NCI-H128 (cell line): ENCODE data around the gene DBNDD1.
"Not testable (repeated sequence)": the region's sequence is repeated elsewhere in the genome, so short reads cannot be mapped to it uniquely, and the experiment has no call there.

Experiments
- DNase-seq: peaks from one replicate; lab custom pipeline; 2025; ENCODE audit not compliant: unreplicated experiment; lab: John Stamatoyannopoulos, UW

Gene DBNDD1

GRCh38 chr16:90012991-90013745, 6.1 kb downstream of the DBNDD1 start:
- DNase-seq: no peak

DNA sequence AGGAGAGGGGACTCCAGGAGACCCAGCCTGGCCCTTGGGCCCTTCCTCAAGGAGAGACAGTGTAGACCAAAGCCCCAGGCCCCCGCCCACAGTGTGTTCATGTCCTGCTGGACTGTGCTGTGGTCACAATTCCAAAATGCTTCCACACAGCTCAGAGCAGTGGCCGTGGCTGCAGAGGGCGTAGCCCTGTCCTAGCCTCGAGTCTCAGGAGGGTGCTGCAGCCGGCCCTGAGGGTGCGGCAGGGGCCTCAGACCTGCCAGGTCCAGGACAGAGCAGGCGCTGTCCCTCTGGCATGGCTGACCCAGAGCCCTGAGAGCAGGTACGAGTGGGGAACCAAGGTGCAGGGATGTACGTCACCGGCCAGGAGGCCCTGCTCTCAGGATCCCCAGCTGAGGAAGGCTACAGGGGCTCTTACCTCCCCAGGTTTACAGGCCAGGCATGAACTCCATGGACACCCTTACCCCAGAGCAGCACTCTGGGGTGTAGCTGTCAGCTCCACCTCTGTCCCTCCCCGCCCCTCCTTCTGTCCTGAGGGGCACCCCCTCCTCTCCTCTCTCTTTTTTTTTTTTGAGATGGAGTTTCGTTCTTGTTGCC, 7.3 kb downstream of the DBNDD1 start:
- DNase-seq: no peak

- no peak for DNase-seq
These were observed 7.8 kb downstream of the DBNDD1 start for GRCh38 chr16:90011508-90011819.

- DNase-seq: no peak
These were observed 8.4 kb downstream of the DBNDD1 start for GRCh38 chr16:90010676-90011507.

GRCh38 chr16:90009172-90009899, 9.9 kb downstream of the DBNDD1 start:
- DNase-seq: no peak

- DNase-seq: no peak
These were observed 10.5 kb downstream of the DBNDD1 start for GRCh38 chr16:90008708-90009145.

- DNase-seq: not testable (repeated sequence)
These were observed 11.5 kb downstream of the DBNDD1 start for GRCh38 chr16:90007635-90008234.

DNA sequence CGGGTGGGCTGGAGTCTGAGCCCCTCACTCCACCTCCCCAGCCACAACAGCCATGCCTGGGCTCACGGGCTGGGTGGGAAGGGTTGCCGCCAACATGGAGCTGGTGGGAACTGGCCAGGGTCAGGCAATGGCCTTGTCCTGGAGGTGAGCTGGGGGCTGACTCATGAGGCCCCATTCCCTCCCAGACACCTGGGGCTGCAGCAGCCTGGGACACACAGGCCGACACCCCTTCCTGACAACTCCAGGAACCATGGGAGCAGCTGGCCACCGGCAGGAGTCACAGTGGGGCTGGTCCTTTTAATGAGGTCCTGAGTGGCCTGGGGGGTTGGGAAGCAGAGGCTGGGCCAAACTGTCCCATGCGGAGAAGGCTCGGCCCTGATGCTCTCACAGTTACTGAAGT, 12.2 kb downstream of the DBNDD1 start:
- no peak for DNase-seq

DNA sequence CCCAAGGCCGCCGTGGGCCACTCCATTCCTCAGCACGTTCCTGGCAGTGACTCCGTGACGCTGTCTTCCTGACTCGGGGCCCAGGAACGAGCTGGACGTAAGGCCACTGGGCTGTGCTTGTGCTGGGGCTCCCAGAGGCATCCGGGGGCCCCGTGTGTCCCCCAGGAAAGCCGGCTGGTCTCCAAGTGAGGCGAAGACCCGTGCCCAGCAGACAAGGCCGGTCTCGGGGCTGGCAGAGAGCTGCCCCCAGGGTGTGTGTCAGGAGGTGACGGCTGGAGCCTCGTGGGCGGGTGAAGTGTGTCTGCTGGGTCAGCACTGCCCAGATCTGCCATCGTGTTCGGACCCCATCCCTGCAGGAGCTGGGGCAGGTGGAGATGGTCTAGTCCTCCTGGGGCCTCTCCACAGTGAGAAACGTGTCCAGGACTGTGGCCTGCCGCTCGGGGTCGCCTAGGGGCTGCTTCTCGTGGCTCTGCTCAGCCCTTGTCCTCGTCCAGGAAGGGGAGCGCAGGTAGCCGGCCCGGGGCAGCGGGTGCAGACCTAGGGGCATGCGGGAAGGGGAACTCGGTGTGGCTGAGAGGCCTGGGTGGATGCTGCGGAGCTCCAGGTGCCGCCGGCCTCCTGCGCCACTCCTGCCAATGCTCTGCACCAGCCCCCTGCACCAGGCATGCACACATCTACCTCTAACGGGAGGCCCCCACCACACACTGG, 13.1 kb downstream of the DBNDD1 start:
- no peak for DNase-seq

DNA sequence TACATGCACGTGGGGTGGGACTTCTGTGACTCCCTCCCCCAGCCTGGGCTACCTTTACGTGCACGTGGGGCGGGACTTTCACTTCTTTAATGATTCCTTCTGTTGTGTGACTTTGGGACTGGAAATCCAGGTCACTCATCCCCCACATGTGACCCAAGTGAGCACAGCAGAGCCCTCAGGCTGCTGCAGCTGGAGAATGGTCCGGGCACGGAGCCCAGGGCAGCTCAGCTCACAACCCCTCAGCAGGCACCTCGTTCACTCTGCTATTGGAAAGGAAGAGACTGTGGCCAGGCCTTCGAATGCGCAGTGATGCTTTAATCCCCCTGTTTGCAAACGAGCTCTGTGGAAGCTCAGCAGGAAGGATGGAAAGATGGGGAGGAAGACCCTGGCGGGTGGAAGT, 14.7 kb downstream of the DBNDD1 start:
- no peak for DNase-seq

DNA sequence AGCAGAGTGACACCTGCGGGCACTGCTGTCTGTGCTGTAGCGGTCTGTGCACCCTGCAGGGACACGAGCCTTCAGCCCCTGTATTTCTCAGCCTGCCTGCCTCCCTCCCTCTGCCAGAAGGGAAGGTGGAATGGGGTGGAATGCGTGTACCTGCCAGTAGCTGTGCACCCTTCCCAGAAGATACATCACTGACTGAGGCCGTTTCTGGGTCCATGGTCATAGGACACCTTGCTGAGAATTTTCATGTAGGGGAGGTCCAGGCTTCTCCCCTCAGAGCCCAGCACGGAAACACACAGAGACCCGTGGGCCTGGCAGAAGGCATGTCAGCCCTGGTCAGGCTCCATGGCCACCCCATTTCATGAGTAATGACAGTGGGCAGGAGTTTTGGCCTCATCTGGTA, 16.5 kb downstream of the DBNDD1 start:
- no peak for DNase-seq

DNA sequence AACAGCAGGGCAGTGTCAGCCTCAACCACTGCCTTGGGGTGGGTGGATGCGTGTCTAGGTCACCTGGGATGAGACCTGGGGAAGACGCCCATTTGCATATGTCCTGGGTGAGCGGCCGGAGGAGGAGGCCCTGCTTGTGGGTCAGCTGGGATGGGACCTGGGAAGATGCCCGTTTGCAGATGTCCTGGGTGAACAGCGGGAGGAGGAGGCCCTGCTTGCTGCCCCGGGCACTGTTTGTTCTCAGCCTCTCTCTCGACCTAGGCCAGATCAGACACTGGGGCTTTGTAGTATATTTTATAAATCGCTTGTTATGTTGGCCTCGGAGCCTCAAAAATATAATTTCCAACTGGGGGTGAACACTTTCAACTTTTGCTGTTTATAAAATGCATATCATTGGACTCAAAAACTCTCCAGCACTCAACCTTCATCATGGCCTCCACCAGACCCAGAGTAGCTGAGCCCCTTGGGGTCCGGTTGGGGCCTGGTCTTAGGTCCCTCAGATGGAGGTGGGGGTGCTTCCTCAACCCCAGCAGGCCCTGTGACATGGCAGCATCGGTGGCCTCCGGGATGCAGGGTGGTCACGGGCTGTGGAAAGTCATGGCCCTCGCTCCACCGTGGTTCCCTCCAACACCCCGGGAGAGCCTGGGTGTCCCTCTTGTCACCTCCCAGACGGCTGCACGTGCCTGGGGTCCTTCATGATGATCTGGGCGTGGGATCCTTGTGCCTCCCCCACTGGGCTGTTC, 17.3 kb downstream of the DBNDD1 start:
- DNase-seq: no peak

DNA sequence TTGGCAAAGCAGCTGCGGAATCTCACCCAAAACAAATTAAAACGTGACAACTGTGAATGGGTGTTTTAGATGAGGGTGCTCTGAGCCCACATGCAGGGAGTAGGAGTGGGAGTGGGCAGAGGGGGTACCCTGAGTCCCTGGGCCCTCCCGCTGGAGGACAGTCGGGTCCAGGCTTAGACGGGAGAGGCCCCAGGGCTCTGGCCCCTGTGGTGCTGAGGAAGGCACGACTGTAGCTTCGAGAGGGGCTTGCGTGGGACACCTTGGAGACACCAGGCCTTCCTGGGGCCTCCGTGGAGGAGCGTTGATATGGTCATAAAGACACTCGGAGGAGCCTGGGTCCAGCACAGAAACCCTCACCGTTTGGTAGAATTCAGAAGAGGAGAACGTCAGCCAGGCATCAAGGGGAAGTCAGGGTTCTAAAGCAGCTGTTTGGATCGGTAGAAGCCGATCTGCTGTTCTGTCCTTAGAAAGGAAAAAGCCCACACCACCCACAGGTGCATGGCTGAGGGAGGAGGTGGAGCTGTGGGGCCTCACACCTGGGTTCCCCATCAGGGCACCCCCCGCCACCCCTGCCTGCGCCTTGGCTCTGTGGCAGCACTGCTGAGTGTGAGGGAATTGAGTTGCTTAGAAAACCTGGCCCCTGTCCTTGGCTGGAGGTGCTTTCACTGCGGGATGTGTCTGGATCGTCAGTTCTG, 18.4 kb downstream of the DBNDD1 start:
- no peak for DNase-seq

GRCh38 chr16:89999831-90000574, 19.3 kb downstream of the DBNDD1 start:
- no peak for DNase-seq

DNA sequence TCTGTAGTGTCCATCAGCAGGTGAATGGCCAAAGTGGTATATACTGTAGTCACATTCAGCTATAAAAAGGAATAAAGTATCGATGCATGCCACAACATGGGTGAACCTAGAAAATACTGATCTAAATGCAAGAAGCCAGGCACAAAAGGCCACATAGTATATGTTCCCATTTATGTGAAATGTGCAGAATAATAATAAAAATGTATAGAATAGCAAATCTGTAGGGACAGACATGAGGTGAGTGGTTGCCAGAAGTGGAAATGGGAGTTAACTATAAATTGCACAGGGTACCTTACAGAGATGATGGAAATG, 23.1 kb downstream of the DBNDD1 start:
- no peak for DNase-seq

GRCh38 chr16:89995475-89996177, 23.6 kb downstream of the DBNDD1 start:
- not testable (repeated sequence) for DNase-seq

- not testable (repeated sequence) for DNase-seq
These were observed 24.4 kb downstream of the DBNDD1 start for GRCh38 chr16:89994721-89995474.
